GM18951 (cell line): ENCODE measurements around the gene ACAN.

Source experiments
- POLR2A ChIP-seq: IDR thresholded peaks from 4 replicates; pipeline ENCODE4 v1.6.1; 2011; ENCODE audit warnings: mild to moderate bottlenecking; ENCODE audit not compliant: insufficient read length, insufficient read depth; ENCODE audit errors: extremely low read depth
- in situ Hi-C: fragments of 300-500 bp; cut with MboI; formaldehyde crosslinking; loops from one replicate; pipeline ENCODE4 v1.12.0; 2022; ENCODE audit warnings: low sequenced_read_pairs, mixed read lengths, inconsistent platforms; ENCODE audit not compliant: unreplicated experiment

Gene ACAN

DNA sequence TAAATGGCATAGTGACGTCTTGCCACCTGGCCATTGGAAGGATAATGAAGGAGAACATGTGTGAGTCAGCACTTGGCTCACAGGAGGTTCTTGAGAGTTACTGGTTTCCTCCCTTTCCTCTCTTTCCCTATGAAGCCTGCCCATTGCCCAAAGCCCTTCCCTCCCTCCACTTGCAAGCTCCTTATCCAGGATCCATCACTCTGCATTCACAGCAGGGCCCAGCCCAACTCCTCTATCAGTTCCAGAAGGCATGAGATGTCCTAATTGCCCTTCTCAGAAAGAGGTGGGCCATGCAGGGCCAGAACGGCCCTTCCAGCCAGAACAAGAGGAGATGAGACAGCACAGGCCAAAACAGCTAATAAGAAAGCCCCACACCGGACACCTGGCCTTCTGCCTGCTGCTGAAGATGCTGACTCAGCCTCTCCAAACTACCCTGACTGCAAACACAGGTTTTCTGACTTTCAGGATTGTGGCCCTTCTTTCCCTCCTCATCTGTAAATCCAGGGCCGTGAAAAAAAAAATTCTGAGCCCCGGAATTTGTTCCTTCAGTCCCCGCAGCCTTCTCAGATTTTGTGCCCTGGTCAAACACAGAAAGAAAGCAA lies 62.4 kb downstream of the ACAN start:
- no peak for TF ChIP-seq POLR2A
- in situ Hi-C loops = no loop called here

DNA sequence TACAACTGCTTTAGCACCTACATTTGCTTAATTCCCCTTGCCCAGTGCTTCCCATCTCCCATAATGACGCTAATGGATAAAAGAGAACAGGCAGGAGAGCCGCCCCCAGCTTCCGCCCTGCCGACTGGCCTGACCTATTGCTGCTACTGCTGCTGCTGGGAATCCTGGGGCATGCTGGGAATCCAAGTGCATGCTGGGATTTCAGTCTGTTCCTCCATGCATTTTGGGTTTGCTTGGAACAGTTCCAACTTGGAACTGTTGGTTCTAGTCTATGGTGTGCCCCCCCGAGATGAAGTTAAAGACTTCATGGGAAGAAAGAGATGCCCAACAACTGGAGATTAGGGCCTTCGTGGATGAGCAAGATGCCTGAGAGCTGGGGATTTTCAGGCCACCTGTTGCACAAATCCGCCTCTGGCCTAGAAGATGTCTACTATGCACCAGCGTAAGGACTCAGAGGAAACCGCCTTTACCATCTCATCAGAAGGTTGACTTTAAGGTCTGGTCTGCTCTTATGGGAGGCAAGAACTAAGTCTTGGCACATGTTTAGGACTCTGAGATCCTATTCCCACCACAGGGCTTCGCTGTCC lies 63.2 kb downstream of the ACAN start:
- in situ Hi-C loops = no loop called here
- TF ChIP-seq POLR2A = no peak

- no peak for TF ChIP-seq POLR2A
- in situ Hi-C loops = no loop called here
These were observed 68.1 kb downstream of the ACAN start for GRCh38 chr15:88871313-88871712.

DNA sequence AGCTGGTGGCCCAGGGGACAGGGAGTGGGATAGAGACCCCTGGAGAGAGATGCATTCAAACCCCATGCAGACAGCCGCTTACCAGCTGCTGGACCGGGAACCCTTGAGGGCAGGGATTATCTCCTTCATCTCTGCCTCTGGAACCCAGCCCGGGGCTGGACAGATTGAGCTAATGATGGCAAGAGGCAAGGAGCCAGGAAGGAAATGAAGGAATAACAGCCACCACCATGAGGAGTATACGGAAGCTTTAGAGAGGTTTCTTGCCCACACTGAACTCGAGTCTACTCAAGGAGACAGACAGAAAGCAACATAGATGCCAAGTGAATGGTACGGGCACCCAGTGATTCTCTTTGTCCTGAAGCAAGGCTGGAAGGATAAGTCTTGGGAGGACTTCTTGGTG lies 68.9 kb downstream of the ACAN start:
- in situ Hi-C loops = no loop called here
- TF ChIP-seq POLR2A = no peak

GRCh38 chr15:88872706-88873105 lies 69.5 kb downstream of the ACAN start:
- in situ Hi-C loops = no loop called here
- no peak for TF ChIP-seq POLR2A

DNA sequence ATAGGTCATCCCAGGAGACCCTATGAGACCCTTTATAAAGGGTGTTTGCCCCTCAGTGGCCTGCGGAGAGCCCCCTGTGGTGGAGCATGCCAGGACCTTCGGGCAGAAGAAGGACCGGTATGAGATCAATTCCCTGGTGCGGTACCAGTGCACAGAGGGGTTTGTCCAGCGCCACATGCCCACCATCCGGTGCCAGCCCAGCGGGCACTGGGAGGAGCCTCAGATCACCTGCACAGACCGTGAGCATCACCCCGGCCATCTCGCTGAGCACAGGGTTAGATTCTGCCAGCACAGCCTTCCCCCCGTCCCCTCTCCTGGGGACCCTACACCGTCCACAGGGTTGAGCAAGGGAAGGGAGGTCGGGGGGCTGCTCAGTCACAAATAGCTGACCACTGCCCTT lies 70.5 kb downstream of the ACAN start:
- TF ChIP-seq POLR2A = no peak
- in situ Hi-C loops = no loop called here

- TF ChIP-seq POLR2A = no peak
- in situ Hi-C loops = no loop called here
These were observed 71.0 kb downstream of the ACAN start for GRCh38 chr15:88874275-88874674.

DNA sequence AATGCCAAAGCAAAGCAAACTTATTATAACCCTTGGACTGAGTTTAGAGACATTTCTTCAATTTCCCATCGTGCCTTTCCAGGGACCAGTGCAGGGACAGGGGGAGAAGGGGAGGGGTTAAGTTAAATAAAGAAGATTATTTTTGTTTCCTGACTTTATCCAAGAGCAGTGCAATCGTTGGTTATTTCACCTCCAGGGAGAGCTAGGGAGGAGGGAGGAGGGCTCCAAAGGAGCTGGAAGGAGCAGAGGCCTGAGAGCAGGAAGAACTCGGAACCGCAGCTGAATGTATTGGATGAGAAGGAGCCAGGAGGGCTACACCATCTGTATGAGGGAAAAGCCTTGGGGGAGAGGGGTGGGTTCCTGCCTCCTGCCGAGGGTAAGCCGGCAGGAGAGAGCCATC lies 71.4 kb downstream of the ACAN start:
- in situ Hi-C loops = no loop called here
- no peak for TF ChIP-seq POLR2A

DNA sequence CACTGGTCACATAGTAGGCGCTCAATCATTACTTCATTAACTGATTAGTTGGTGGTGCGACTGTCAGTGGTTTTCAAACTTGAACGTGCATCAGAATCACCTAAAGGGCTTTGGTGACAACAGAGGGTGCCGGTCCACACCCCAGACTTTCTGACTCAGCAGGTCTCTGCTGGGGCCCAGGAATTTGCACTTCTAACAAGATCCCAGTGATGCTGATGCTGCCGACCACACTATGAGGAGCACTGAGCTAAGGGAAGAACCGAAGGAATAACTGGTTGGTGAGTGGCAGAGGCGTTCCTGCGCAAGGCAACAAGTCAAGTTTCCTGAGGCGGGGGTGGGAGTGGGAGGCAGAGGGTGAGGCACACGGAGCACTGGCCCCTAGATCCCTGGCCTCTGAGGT lies 73.3 kb downstream of the ACAN start:
- in situ Hi-C loops = no loop called here
- TF ChIP-seq POLR2A = no peak

GRCh38 chr15:88877415-88877814 lies 74.2 kb downstream of the ACAN start:
- in situ Hi-C loops = no loop called here
- TF ChIP-seq POLR2A = no peak

DNA sequence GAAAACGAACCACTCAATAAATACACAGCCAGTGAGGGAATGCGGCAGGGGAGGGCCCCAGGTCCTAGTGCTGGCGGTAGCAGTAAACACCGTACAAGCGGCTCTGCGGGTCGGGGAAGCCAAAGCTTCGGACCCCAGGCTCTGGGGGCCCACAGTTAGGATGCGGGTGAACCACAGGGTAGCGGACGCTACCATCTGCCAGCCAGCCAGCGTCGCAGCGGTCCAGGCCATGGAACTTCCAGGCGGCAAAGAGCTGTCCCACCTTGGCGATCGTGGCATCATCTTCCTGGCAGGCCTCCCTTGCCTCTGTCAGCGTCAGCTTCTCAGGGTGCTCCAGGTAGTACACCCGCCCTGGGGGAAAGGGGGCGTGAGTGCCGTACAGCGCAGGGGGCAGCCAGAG lies 74.7 kb downstream of the ACAN start:
- TF ChIP-seq POLR2A = no peak
- in situ Hi-C loops = no loop called here

- in situ Hi-C loops = no loop called here
- no peak for TF ChIP-seq POLR2A
These were observed 75.5 kb downstream of the ACAN start for GRCh38 chr15:88878720-88879184.

GRCh38 chr15:88880944-88881740 lies 77.9 kb downstream of the ACAN start:
- in situ Hi-C loops = no loop called here
- TF ChIP-seq POLR2A = no peak

GRCh38 chr15:88881775-88882174 lies 78.5 kb downstream of the ACAN start:
- TF ChIP-seq POLR2A = no peak
- in situ Hi-C loops = no loop called here
